Putamen (tissue), 1 donor: ENCODE results near the gene STRADB.
A peak's percentile ranks its signal among the peaks of the same experiment; 100 is the strongest.
"Not testable (repeated sequence)": the region's sequence is repeated elsewhere in the genome, so short reads cannot be mapped to it uniquely, and the experiment has no call there.

Source experiments
- DNase-seq: peaks from one replicate; pipeline ENCODE4 v3.0.0-alpha.2; 2016; ENCODE audit warnings: low spot score

The STRADB gene

GRCh38 chr2:201430839-201431238, 20.7 kb upstream of the STRADB start:
- DNase-seq: no peak

GRCh38 chr2:201432038-201432620, 19.4 kb upstream of the STRADB start:
- no peak for DNase-seq

- no peak for DNase-seq
Measured at GRCh38 chr2:201432621-201433393, 18.7 kb upstream of the STRADB start.

- DNase-seq: no peak
Measured at GRCh38 chr2:201433394-201433995, 18.0 kb upstream of the STRADB start.

- no peak for DNase-seq
Measured at GRCh38 chr2:201436141-201436540, 15.4 kb upstream of the STRADB start.

- DNase-seq: not testable (repeated sequence)
Measured at GRCh38 chr2:201439336-201439922, 12.1 kb upstream of the STRADB start.

- DNase-seq: no peak
Measured at GRCh38 chr2:201440182-201440581, 11.4 kb upstream of the STRADB start.

GRCh38 chr2:201441409-201441808, 10.1 kb upstream of the STRADB start:
- no peak for DNase-seq

GRCh38 chr2:201444746-201445465, 6.6 kb upstream of the STRADB start:
- no peak for DNase-seq

- DNase-seq: no peak
Measured at GRCh38 chr2:201447086-201447485, 4.5 kb upstream of the STRADB start.

GRCh38 chr2:201448061-201448460, 3.5 kb upstream of the STRADB start:
- no peak for DNase-seq

- DNase-seq: no peak
Measured at GRCh38 chr2:201448701-201449100, 2.8 kb upstream of the STRADB start.

- DNase-seq: no peak
Measured at GRCh38 chr2:201450954-201451291, 617 bp upstream of the STRADB start.

GRCh38 chr2:201452058-201452921, 750 bp downstream of the STRADB start:
- no peak for DNase-seq

- no peak for DNase-seq
Measured at GRCh38 chr2:201452922-201453643, 1.5 kb downstream of the STRADB start.

- no peak for DNase-seq
Measured at GRCh38 chr2:201458381-201458780, 6.8 kb downstream of the STRADB start.

GRCh38 chr2:201460532-201460931, 9.0 kb downstream of the STRADB start:
- DNase-seq: no peak

- no peak for DNase-seq
Measured at GRCh38 chr2:201464547-201464946, 13.0 kb downstream of the STRADB start.

GRCh38 chr2:201465524-201465971, 14.0 kb downstream of the STRADB start:
- peak; percentile 15 for DNase-seq

GRCh38 chr2:201466050-201466675, 14.6 kb downstream of the STRADB start:
- DNase-seq: no peak
